Left lobe of liver (tissue), 2 donors: ENCODE measurements around the gene SLC38A8. TPM values are rescaled to one million over a fixed set of nuclear protein-coding genes. Genes with fewer than 3 reads are reported as not detected.

Source experiments
- ATAC-seq: fragments of 200-7000 bp; cut with Tn5 transposase; one replicate; pipeline ENCODE4 v1.9.1; 2020; ENCODE audit warnings: mild to moderate bottlenecking, moderate library complexity
- DNase-seq: peaks from one replicate; pipeline ENCODE4 v3.0.0-alpha.2; 2020; ENCODE audit warnings: low spot score
- total RNA-seq: library from RNA; stranded (reverse); gene quantifications from one replicate; pipeline ENCODE4 v1.2.1, GENCODE V29; 2021
- donor health status: DM: no; HTN: no; CAD: no; lungs with moderate emphysema.
- donor health status: DM: no; HTN: yes; CAD: no.

SLC38A8 gene
- total RNA-seq, 1 donor from 2014 or later, result not detected

- DNase-seq (no peak), ATAC-seq (no peak)
These were observed 39.6 kb downstream of the SLC38A8 start for GRCh38 chr16:84003038-84003437.

- ATAC-seq (no peak), DNase-seq (no peak)
These were observed 40.9 kb downstream of the SLC38A8 start for GRCh38 chr16:84001726-84002125.

- DNase-seq, result no peak
- no peak for ATAC-seq
These were observed 41.5 kb downstream of the SLC38A8 start for GRCh38 chr16:84000989-84001642.

GRCh38 chr16:83998091-83998490 is 44.5 kb downstream of the SLC38A8 start:
- ATAC-seq (no peak), DNase-seq (no peak)

GRCh38 chr16:83996481-83997252 is 45.9 kb downstream of the SLC38A8 start:
- no peak for DNase-seq
- ATAC-seq, result no peak

GRCh38 chr16:83995754-83996153 is 46.8 kb downstream of the SLC38A8 start:
- peak; percentile 16 for ATAC-seq
- no peak for DNase-seq

- DNase-seq (no peak), ATAC-seq (no peak)
These were observed 47.9 kb downstream of the SLC38A8 start for GRCh38 chr16:83994703-83995102.

GRCh38 chr16:83994087-83994486 is 48.5 kb downstream of the SLC38A8 start:
- ATAC-seq (peak; percentile 6), DNase-seq (no peak)

- ATAC-seq (peak; percentile 66), DNase-seq (no peak)
These were observed 50.0 kb downstream of the SLC38A8 start for GRCh38 chr16:83992624-83993023.

GRCh38 chr16:83990492-83990891 is 52.1 kb downstream of the SLC38A8 start:
- DNase-seq, result no peak
- ATAC-seq, result no peak

GRCh38 chr16:83989300-83989699 is 53.3 kb downstream of the SLC38A8 start:
- no peak for DNase-seq
- no peak for ATAC-seq

GRCh38 chr16:83983491-83983890 is 59.1 kb downstream of the SLC38A8 start:
- ATAC-seq (no peak), DNase-seq (no peak)

- DNase-seq, result no peak
- no peak for ATAC-seq
These were observed 60.8 kb downstream of the SLC38A8 start for GRCh38 chr16:83981799-83982198.

- DNase-seq (no peak), ATAC-seq (no peak)
These were observed 61.8 kb downstream of the SLC38A8 start for GRCh38 chr16:83980794-83981193.

- no peak for ATAC-seq
- DNase-seq, result no peak
These were observed 63.2 kb downstream of the SLC38A8 start for GRCh38 chr16:83979441-83979840.

- ATAC-seq (no peak), DNase-seq (no peak)
These were observed 64.1 kb downstream of the SLC38A8 start for GRCh38 chr16:83978401-83978904.

- ATAC-seq, result no peak
- no peak for DNase-seq
These were observed 65.4 kb downstream of the SLC38A8 start for GRCh38 chr16:83977056-83977815.

- no peak for DNase-seq
These were observed 66.9 kb downstream of the SLC38A8 start for GRCh38 chr16:83975590-83976260.

GRCh38 chr16:83974475-83974874 is 68.1 kb downstream of the SLC38A8 start:
- DNase-seq (no peak), ATAC-seq (no peak)

More at GRCh38 chr16:83975590-83976260, 66.9 kb downstream of the SLC38A8 start:
- ATAC-seq, result no peak

- no peak for ATAC-seq
- DNase-seq, result no peak
These were observed 68.8 kb downstream of the SLC38A8 start for GRCh38 chr16:83973581-83974385.
